Left ventricle myocardium inferior (tissue), 1 donor: ENCODE data around the gene DLGAP5. TPM values are rescaled to one million over a fixed set of nuclear protein-coding genes. Genes with fewer than 3 reads are reported as not detected.

Source experiments
- DNase-seq: peaks from one replicate; pipeline ENCODE4 v3.0.0-alpha.2; 2020
- H3K27ac ChIP-seq: fragments of 200-600 bp; replicated peaks from 2 replicates; pipeline ENCODE4 v1.8.0; 2021
- H3K27me3 ChIP-seq: fragments of 200-600 bp; 2 replicates; pipeline ENCODE4 v1.8.0; 2021; ENCODE audit warnings: low read depth
- H3K36me3 ChIP-seq: fragments of 200-600 bp; 2 replicates; pipeline ENCODE4 v1.8.0; 2021
- H3K4me1 ChIP-seq: fragments of 200-600 bp; 2 replicates; pipeline ENCODE4 v1.8.0; 2021
- H3K4me3 ChIP-seq: fragments of 200-600 bp; 2 replicates; pipeline ENCODE4 v1.8.0; 2021; ENCODE audit warnings: mild to moderate bottlenecking, moderate library complexity
- H3K9me3 ChIP-seq: fragments of 200-600 bp; replicated peaks from 2 replicates; pipeline ENCODE4 v1.8.0; 2021
- intact Hi-C: fragments of 100-400 bp; cut with micrococcal nuclease; formaldehyde crosslinking; loops from one replicate; pipeline ENCODE4 v1.11.0; 2022
- total RNA-seq: library from RNA; stranded (reverse); fragmentation: NEBNext Ultra II Directional; extraction: Animal tissue kit (Norgen Biotek cat#: 25700); gene quantifications from one replicate; pipeline ENCODE4 v1.2.1, GENCODE V29; 2021
- TF ChIP-seq, protein P1 (sequence below): fragments of 200-600 bp; IDR thresholded peaks from 2 replicates; pipeline ENCODE4 v1.8.0; 2021; ENCODE audit warnings: antibody characterized with exemption, mild to moderate bottlenecking, borderline replicate concordance
- donor health status: DM: no; HTN: yes; CAD: no; lungs with severe emphysema.

DLGAP5 gene
- total RNA-seq, 1 donor from 2014 or later = 0.14 TPM

- Histone ChIP-seq H3K27me3 (no peaks in the 10 kb centered on the region), H3K9me3 (no peaks in the 10 kb centered on the region), H3K4me3 (no peak overlapping the region), H3K27ac (peak overlapping the region; percentile 32), H3K4me1 (peaks cover 69% of the 10 kb centered on the region), H3K36me3 (no peaks in the 10 kb centered on the region)
- TF ChIP-seq, protein P1, sequence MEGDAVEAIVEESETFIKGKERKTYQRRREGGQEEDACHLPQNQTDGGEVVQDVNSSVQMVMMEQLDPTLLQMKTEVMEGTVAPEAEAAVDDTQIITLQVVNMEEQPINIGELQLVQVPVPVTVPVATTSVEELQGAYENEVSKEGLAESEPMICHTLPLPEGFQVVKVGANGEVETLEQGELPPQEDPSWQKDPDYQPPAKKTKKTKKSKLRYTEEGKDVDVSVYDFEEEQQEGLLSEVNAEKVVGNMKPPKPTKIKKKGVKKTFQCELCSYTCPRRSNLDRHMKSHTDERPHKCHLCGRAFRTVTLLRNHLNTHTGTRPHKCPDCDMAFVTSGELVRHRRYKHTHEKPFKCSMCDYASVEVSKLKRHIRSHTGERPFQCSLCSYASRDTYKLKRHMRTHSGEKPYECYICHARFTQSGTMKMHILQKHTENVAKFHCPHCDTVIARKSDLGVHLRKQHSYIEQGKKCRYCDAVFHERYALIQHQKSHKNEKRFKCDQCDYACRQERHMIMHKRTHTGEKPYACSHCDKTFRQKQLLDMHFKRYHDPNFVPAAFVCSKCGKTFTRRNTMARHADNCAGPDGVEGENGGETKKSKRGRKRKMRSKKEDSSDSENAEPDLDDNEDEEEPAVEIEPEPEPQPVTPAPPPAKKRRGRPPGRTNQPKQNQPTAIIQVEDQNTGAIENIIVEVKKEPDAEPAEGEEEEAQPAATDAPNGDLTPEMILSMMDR = no peak
- intact Hi-C loops = no loop called here
- no peak for DNase-seq
Observed at GRCh38 chr14:55116246-55117030, 74.9 kb downstream of the DLGAP5 start.

DNA sequence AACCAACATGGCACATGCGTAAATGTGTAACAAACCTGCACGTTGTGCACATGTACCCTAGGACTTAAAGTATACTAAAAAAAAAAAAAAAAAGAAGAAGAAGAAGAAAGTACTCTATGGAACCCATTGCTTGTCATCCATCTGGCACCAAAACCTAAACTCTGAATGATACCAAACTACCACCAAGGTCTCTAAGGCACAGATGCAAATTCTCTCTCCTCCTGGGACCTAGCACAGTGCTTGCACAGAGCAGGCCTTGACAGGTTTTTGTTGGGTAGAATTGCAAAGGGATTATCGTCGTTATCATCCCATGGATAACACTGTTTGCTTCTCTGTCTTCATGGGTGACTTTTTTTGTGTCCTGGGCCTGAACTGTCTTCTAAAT lies 75.5 kb downstream of the DLGAP5 start:
- Histone ChIP-seq H3K9me3 (no peaks in the 10 kb centered on the region), H3K4me3 (no peak overlapping the region), H3K27me3 (no peaks in the 10 kb centered on the region), H3K36me3 (no peaks in the 10 kb centered on the region), H3K4me1 (peaks cover 63% of the 10 kb centered on the region), H3K27ac (peak overlapping the region; percentile 32)
- intact Hi-C loops = no loop called here
- TF ChIP-seq, protein P1 = no peak
- DNase-seq = no peak

- Histone ChIP-seq H3K27me3 (no peaks in the 10 kb centered on the region), H3K27ac (no peak overlapping the region), H3K36me3 (no peaks in the 10 kb centered on the region), H3K4me1 (peaks cover 59% of the 10 kb centered on the region), H3K9me3 (no peaks in the 10 kb centered on the region), H3K4me3 (no peak overlapping the region)
- TF ChIP-seq, protein P1 = no peak
- intact Hi-C loops = no loop called here
- DNase-seq = no peak
Observed at GRCh38 chr14:55115460-55115859, 75.9 kb downstream of the DLGAP5 start.

DNA sequence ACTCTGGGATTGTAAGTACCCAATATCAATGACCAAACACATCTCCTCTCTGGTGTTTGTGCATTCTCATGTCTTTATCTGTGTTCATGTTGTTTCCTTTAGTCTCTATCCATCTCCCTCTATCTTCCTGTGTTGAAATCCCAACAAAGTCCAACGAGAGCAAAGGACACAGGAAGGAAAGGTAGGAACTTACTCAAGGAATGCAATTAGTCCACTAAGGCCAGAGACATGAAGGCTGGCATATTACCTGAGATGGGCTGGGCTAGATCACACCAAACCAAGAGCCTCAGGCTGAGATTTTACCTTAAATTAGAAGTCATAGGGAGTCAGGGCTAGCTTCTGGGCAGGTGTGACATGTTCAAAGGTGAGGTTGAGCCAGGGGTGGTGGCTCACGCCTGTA lies 76.7 kb downstream of the DLGAP5 start:
- H3K27me3 ChIP-seq = no peaks in the 10 kb centered on the region
- no peak for DNase-seq
- H3K4me3 ChIP-seq = no peak overlapping the region
- TF ChIP-seq, protein P1 = no peak
- intact Hi-C loops = no loop called here
- H3K4me1 ChIP-seq = peaks cover 52% of the 10 kb centered on the region
- no peak overlapping the region for H3K27ac ChIP-seq
- no peaks in the 10 kb centered on the region for H3K36me3 ChIP-seq
- H3K9me3 ChIP-seq = no peaks in the 10 kb centered on the region

DNA sequence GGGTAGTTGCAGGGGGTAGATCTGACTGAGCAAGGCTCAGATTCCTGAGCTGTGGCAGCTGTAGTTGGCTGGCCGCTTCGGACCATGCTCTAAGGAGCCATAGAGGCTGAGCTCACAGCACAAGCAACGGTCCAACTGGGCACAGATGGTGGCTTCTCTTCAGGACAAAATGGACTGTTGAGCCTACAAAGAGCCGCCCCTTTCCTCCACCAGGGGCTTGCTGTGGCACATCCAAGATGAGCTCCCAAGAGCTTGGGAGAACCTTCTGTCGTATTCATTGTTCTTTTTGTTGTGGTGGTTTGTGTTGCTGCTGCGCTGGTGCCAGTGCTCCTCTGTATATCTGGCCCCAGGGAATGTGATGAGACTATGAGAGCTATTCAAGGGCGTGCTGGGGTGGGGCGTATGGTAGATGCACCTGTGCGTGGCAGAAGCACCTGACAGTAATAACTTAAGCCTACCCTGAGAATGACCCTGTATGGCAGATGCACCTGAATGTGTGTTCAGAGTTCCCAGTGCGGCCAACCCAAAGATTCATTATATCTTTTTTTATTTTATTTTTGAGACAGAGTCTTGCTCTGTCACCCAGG lies 80.2 kb downstream of the DLGAP5 start:
- Histone ChIP-seq H3K27me3 (no peaks in the 10 kb centered on the region), H3K4me3 (no peak overlapping the region), H3K9me3 (no peaks in the 10 kb centered on the region), H3K4me1 (peaks cover 43% of the 10 kb centered on the region), H3K36me3 (no peaks in the 10 kb centered on the region), H3K27ac (no peak overlapping the region)
- TF ChIP-seq, protein P1 = no peak
- intact Hi-C loops = no loop called here
- no peak for DNase-seq
